Upper lobe of left lung (tissue), 6 donors: ENCODE measurements around the gene HS3ST5. TPM values are rescaled to one million over a fixed set of nuclear protein-coding genes. Genes with fewer than 3 reads are reported as not detected.

Source experiments
- ATAC-seq, 2 donors: fragments of 200-7000 bp; cut with Tn5 transposase; one replicate each; pipeline ENCODE4 v1.9.1; 2022; ENCODE audit warnings: mild to moderate bottlenecking in 2 of 2, moderate library complexity in 2 of 2; ENCODE audit not compliant: low FRiP score in 2 of 2
- DNase-seq, 2 donors: peaks; one replicate each; pipeline ENCODE4 v3.0.0-alpha.2; 2019 to 2020
- H3K27ac ChIP-seq, 4 donors: fragments of 200-600 bp; sonication (generic); one replicate each; pipeline ENCODE4 v1.5.1; 2016 to 2019
- H3K27me3 ChIP-seq, 4 donors: fragments of 200-600 bp; sonication (generic); one replicate each; pipeline ENCODE4 v1.5.1; 2017 to 2019
- H3K36me3 ChIP-seq, 4 donors: fragments of 200-600 bp; sonication (generic); one replicate each; pipeline ENCODE4 v1.5.1; 2016 to 2019
- H3K4me1 ChIP-seq, 4 donors: fragments of 200-600 bp; sonication (generic); one replicate each; pipeline ENCODE4 v1.5.1; 2018 to 2019
- H3K4me3 ChIP-seq, 4 donors: fragments of 200-600 bp; sonication (generic); one replicate each; pipeline ENCODE4 v1.5.1; 2017 to 2019; ENCODE audit warnings: mild to moderate bottlenecking in 2 of 4, moderate library complexity in 1 of 4
- H3K9me3 ChIP-seq, 4 donors: fragments of 200-600 bp; sonication (generic); one replicate each; pipeline ENCODE4 v1.5.1; 2018 to 2019
- EP300 ChIP-seq, 4 donors: sonication (generic); formaldehyde crosslinking; IDR thresholded peaks; one replicate each; pipeline ENCODE4 v1.5.1; 2017; ENCODE audit warnings: antibody characterized with exemption in 4 of 4, control low read depth in 2 of 4
- POLR2A ChIP-seq, 4 donors: fragments of 450-650 bp; IDR thresholded peaks; one replicate each; pipeline ENCODE4 v1.5.1; 2016 to 2017; ENCODE audit warnings: antibody characterized with exemption in 4 of 4, mild to moderate bottlenecking in 2 of 4
- POLR2AphosphoS5 ChIP-seq, 2 donors: sonication (generic); formaldehyde crosslinking; IDR thresholded peaks; one replicate each; pipeline ENCODE4 v1.5.1; 2017; ENCODE audit warnings: antibody characterized with exemption in 2 of 2
- WGBS, 2 donors: methylation state at CpG; one replicate each; pipeline ENCODE4 v1.1.5; 2017 to 2018; 5-methylcytosine and 5-hydroxymethylcytosine counted together
- total RNA-seq, 6 donors: library from RNA; depleted of rRNA in 4 of 6; stranded (reverse); fragments of >200 nt in 4 of 6; gene quantifications; one replicate each; pipeline versions ENCODE4 v1.1.0 to v1.2.1, GENCODE V29; 2016 to 2021
- TF ChIP-seq, protein P1 (sequence below), 6 experiments: fragments of 450-650 bp in 4 of 6; fragments of 200-600 bp in 2 of 6; sonication (generic) in 2 of 6; IDR thresholded peaks; one replicate each; pipeline ENCODE4 v1.5.1; 2016 to 2019; ENCODE audit warnings: antibody characterized with exemption in 6 of 6
- donor health status: DM: no; HTN: no; CAD: no; lungs with moderate emphysema.
- donor health status: DM: no; HTN: yes; CAD: no; lungs with severe emphysema.

HS3ST5 gene
- total RNA-seq, 6 donors from 2014 or later: 0.17 to 0.52 (median 0.30) TPM; not detected in 1

DNA sequence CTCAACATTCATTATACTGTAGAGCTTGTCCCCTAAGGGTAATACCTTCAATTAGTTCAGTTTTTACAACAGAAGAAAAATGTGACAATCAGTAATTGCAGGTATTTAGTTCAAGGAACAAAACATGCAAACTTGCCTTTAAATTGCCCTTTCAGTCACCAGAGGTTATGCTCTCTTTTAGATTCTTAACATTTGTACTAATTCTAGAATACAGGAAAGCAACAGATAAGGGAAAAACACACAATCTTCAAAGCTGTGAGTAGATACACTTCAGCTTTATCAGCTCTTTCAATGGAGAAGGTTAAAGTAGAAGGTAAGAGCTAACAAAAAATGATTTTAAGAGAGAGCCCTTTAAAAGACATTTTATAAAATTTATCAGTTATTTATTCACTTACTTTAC is 173.1 kb downstream of the HS3ST5 start:
- TF ChIP-seq POLR2AphosphoS5 (IDR thresholded peaks at IDR 0.05) (no peak), POLR2A (IDR thresholded peaks at IDR 0.05) (no peak), EP300 (IDR thresholded peaks at IDR 0.05) (no peak)
- no peak overlapping the region for H3K4me3 ChIP-seq
- H3K27me3 ChIP-seq: no peaks in the 10 kb centered on the region
- no peak for DNase-seq
- H3K36me3 ChIP-seq: no peaks in the 10 kb centered on the region
- H3K27ac ChIP-seq: no peak overlapping the region
- no peaks in the 10 kb centered on the region for H3K4me1 ChIP-seq
- no peak for ATAC-seq
- no peaks in the 10 kb centered on the region for H3K9me3 ChIP-seq

GRCh38 chr6:114167583-114168576 is 174.9 kb downstream of the HS3ST5 start:
- no peaks in the 10 kb centered on the region for H3K9me3 ChIP-seq
- no peak overlapping the region for H3K27ac ChIP-seq
- H3K4me1 ChIP-seq: no peaks in the 10 kb centered on the region
- DNase-seq: no peak
- H3K4me3 ChIP-seq: no peak overlapping the region
- H3K36me3 ChIP-seq: no peaks in the 10 kb centered on the region
- ATAC-seq: no peak
- no peaks in the 10 kb centered on the region for H3K27me3 ChIP-seq
- TF ChIP-seq POLR2A (IDR thresholded peaks at IDR 0.05) (no peak), POLR2AphosphoS5 (IDR thresholded peaks at IDR 0.05) (no peak), EP300 (IDR thresholded peaks at IDR 0.05) (no peak)
- TF ChIP-seq, protein P1, sequence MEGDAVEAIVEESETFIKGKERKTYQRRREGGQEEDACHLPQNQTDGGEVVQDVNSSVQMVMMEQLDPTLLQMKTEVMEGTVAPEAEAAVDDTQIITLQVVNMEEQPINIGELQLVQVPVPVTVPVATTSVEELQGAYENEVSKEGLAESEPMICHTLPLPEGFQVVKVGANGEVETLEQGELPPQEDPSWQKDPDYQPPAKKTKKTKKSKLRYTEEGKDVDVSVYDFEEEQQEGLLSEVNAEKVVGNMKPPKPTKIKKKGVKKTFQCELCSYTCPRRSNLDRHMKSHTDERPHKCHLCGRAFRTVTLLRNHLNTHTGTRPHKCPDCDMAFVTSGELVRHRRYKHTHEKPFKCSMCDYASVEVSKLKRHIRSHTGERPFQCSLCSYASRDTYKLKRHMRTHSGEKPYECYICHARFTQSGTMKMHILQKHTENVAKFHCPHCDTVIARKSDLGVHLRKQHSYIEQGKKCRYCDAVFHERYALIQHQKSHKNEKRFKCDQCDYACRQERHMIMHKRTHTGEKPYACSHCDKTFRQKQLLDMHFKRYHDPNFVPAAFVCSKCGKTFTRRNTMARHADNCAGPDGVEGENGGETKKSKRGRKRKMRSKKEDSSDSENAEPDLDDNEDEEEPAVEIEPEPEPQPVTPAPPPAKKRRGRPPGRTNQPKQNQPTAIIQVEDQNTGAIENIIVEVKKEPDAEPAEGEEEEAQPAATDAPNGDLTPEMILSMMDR (IDR thresholded peaks at IDR 0.05): no peak
- 54 to 59% methylated on average over 13 of the region's 13 CpGs for WGBS, 2 donors

DNA sequence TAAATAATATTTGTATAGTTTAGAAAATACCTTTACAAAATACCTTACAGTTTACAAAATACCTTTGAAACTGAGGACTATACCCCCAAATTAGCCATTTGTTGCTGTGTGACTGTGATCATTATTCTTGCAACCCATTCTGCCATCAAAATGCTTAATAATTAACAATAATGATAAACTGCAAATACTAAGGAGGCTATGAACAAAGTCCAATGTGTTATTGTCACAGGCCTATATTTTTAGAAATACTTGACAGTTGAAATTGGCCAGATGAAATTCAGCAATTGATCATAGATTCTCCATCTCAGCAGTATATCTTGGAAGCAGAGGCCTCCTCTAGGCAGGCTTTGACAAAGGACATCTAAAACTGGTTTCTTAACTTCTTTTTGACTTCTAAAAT is 178.6 kb downstream of the HS3ST5 start:
- no peak for DNase-seq
- no peak overlapping the region for H3K4me3 ChIP-seq
- H3K9me3 ChIP-seq: no peaks in the 10 kb centered on the region
- no peak for ATAC-seq
- no peaks in the 10 kb centered on the region for H3K36me3 ChIP-seq
- H3K27me3 ChIP-seq: no peaks in the 10 kb centered on the region
- TF ChIP-seq POLR2A (IDR thresholded peaks at IDR 0.05) (no peak), POLR2AphosphoS5 (IDR thresholded peaks at IDR 0.05) (no peak), EP300 (IDR thresholded peaks at IDR 0.05) (no peak)
- TF ChIP-seq, protein P1 (IDR thresholded peaks at IDR 0.05): no peak
- no peak overlapping the region for H3K27ac ChIP-seq
- H3K4me1 ChIP-seq: no peaks in the 10 kb centered on the region

- Histone ChIP-seq H3K9me3 (no peaks in the 10 kb centered on the region), H3K27ac (no peak overlapping the region), H3K4me3 (no peak overlapping the region), H3K27me3 (no peaks in the 10 kb centered on the region), H3K4me1 (no peaks in the 10 kb centered on the region), H3K36me3 (no peaks in the 10 kb centered on the region)
- ATAC-seq: no peak
- TF ChIP-seq POLR2AphosphoS5 (IDR thresholded peaks at IDR 0.05): no peak
- no peak for TF ChIP-seq EP300 (IDR thresholded peaks at IDR 0.05)
- TF ChIP-seq, protein P1 (IDR thresholded peaks at IDR 0.05): no peak
- TF ChIP-seq POLR2A (IDR thresholded peaks at IDR 0.05): no peak
- DNase-seq: no peak
- 85 to 86% methylated on average over 6 of the region's 6 CpGs for WGBS, 2 donors
Observed at GRCh38 chr6:114162691-114163347, 180.0 kb downstream of the HS3ST5 start.

DNA sequence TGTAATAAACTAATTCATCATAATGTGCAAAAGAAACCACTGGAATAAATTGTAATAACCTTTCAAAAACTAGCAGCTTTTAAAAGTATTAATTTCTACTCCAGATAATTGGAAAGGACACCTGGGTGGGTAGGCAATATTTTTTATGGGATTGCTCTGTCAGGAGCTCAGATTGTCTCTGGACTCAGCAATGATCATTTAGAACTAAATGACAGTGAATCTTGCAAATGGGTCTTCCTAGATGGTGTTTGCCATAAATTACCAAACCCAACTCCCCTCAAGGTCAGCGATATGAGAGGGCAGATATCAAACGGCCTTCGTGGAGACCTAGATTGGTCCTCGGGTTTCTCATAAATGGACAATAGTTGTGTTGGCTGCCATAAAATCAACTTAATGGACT is 181.9 kb downstream of the HS3ST5 start:
- ATAC-seq (no peak), DNase-seq (no peak)
- Histone ChIP-seq H3K27ac (no peak overlapping the region), H3K27me3 (no peaks in the 10 kb centered on the region), H3K36me3 (no peaks in the 10 kb centered on the region), H3K4me3 (no peak overlapping the region), H3K9me3 (no peaks in the 10 kb centered on the region), H3K4me1 (no peaks in the 10 kb centered on the region)
- TF ChIP-seq POLR2AphosphoS5 (IDR thresholded peaks at IDR 0.05): no peak
- TF ChIP-seq POLR2A (IDR thresholded peaks at IDR 0.05): no peak
- TF ChIP-seq EP300 (IDR thresholded peaks at IDR 0.05): no peak
- TF ChIP-seq, protein P1 (IDR thresholded peaks at IDR 0.05): no peak
- 86 to 96% methylated on average over 4 of the region's 4 CpGs for WGBS, 2 donors
